ENCODE measurements around the gene GZMB. TPM values are rescaled to one million over a fixed set of nuclear protein-coding genes. Genes with fewer than 3 reads are reported as not detected.
A peak's percentile ranks its signal among the peaks of the same experiment; 100 is the strongest.
"Not testable (repeated sequence)": the region's sequence is repeated elsewhere in the genome, so short reads cannot be mapped to it uniquely, and the experiment has no call there.

The GZMB gene, protein sequence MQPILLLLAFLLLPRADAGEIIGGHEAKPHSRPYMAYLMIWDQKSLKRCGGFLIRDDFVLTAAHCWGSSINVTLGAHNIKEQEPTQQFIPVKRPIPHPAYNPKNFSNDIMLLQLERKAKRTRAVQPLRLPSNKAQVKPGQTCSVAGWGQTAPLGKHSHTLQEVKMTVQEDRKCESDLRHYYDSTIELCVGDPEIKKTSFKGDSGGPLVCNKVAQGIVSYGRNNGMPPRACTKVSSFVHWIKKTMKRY
- polyA plus RNA-seq (ENCODE audit: insufficient read length): not detected

DNA sequence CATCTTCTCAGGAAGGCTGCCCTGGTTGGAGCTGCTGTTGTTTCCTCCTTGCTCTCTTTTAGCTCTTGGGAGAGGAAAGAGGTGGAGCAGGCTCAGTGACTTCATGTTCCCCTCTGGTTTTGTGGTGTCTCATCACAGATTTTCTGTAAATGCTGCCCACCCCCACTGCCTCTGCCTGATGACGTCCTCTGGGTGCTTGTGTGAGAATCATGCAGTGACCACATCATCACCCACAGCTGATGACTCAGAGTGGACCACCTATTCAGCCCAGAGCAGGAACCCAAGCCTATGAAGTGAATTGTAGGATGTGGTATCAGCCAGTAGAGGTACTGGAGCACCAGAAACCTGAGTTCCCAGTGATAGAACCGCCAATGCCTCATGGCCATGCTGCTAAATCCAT is at the start of gene GZMB:
GZMB (minus strand) TSS at position 33 of the 400 bp plus-strand sequence; CDS start at position 3, 30 bp downstream.
- no peak for DNase-seq

DNA sequence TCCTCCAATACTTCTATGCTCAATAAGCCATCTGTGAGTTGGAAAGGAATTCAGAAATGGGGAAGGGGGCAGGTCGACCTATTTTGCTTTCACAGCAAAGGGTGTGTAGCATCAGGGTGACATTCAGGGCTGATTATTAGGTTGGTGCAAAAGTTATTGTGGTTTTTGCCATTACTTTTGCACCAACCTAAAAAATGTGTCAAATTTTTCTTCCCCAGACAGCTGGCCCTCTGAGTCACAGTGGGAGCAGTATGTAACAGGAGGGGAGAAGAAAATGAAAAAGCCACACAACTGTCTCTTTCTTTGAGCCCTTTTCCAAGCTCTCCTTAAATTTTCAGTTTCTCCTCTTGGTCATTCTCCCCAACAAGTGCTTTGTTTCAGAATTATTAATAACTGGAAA is 47.1 kb upstream of the GZMB start:
- DNase-seq: no peak

DNA sequence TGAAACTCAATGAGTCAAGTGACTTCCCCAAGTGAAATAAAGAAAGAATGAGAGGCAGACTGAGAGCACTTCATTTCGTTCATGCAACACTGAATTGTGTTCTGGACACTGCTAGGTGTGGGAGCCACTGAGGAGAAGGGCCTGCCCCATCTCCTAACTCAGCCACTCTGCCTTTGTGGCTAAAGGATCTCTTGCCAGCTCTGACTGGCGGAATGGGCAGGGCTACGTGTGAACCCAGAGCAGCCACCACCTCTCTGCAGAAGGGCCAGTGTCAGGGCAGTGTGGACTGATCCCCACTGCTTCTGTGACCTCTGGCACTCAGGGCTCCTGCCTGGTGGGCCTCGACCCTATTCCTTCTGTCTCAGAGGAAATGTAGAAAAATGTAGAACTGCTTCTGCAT is 46.5 kb upstream of the GZMB start:
- DNase-seq: no peak

DNA sequence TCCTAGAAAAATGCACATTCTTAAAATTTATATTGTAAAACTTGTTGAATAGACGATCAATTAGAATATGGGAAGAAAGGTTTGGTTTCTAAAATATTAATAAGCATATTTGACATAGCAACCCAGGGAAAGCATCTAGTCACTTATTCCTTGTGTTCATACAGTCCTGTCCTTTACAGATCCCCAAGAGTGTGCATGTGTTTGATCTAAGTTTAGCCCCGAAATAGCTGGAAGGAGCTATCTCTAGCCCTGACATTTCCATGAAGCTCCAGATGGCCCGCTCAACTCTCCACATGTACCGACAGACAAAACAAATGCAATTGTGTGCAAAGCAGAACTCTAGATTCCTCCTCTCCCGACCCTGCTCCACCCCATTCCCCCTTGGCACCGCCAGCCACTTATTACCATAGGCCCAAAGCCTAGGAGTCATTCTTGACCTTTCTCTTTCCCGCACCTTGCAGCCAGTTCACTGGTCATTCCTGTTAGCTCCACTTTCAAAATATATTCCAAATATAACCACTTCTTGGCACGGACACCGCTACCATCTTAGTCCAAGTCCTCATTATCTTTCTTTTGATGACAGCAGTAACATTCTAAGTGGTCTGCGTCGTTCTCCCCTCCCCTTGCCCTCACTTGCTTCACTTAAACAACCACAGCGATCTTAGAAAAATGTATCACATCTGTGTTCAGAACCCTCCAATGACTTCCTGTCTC is 45.4 kb upstream of the GZMB start:
- DNase-seq: no peak

DNA sequence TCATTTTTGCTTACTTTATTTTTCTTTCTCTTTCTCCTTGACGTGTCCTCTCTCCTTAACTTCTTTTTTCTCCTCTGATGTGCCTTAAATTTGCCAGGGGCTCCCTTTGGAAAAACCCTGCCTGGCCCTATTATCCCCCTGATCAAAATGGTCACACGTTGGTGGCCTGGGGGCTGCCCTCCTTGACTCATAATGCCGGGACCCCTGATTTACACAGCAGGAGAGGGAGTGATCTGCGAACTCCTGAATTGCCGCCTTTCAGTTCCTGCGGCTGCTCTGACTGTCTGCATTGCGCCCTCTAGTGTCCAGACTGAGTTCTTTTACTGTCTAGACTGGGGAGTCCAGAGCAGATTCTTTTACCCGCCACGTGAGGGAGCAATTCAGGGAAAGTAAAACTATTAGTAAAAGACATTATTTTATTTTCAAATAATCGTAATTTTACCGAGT is 44.8 kb upstream of the GZMB start:
- DNase-seq: peak; percentile 81

DNA sequence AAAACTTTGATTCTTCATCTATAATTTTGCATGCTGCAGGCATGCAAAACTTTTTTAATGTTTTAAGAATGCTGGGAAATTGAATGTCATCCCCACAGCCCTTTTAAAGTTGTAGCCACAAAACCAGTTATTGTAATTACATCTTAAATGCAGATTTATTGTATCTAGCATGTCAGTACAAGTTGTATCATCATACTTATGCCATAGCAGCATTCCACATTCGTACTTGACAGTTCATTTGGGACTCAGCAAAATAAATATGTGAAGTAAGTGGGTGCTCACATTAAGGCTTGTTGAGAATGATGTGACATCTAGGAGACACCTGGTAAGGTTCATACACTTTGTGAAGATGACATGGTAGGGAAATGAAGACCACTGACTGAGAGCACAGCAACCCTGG is 44.0 kb upstream of the GZMB start:
- DNase-seq: no peak

DNA sequence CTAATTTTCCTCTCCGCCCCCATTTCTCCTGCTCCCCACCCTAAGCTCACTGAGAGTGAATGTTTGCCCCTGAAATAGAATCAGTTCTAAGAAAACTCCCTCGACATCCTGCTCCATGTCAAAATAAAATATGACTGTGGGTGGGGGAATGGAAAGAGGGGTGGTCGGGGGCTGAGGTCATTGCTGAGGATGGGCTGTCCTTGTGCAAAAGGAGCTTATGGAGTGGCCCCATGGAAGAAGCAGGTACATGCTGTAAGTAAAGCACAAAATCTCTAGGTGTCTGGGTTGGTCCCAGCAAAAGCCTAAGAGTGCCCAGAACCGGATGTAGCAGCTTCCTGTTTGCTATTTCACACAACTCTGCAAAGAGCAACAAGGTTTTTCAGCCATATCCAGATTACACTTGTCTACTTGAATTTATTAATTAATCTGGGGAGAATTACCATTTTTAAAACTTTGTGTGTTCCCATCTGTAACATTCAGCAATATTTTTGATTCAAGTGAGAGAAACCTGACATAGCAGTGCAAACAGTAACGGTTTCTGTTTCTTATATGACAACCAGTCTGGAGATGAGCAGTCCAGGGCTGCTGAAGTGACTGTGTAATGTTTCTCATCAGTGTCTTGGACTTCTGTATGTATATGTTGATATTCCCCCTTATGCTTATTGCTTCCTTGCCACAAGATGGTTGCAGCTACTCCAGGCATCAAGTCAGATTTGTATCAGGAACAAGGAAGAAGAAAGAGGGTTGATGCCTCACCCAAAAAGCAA is 40.4 kb upstream of the GZMB start:
- no peak for DNase-seq

DNA sequence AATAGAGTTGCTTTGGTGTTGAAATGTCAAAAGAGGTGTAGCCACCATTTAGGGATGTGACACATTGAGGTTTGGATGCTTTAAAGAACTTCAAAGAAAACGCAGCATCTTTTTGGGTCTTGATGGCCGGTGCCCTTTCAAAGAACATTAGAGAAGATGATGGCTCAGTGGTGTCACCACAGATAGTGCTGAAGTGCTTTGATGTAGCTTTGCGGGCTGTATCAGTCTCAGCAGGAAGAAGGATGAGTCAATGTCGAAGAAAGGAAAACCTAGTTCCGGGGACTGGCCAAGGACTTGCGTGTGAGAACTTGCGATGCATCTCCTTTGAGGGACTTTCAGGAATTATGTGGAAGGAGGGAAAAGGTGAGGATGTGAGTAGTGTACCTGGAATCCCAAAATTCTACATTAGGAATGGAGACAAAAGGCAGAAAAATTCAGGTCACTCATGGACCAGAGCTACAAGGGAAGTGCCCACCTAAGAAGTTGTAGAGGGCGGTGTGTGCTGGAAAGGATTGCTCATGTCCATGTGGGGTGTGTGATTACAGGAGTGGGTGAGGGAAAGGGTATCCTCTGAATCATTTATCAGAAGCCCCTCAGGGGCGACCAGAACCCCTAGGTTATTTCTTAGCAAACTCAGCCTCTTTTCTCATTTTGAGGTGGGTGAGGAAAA is 39.7 kb upstream of the GZMB start:
- no peak for DNase-seq

DNA sequence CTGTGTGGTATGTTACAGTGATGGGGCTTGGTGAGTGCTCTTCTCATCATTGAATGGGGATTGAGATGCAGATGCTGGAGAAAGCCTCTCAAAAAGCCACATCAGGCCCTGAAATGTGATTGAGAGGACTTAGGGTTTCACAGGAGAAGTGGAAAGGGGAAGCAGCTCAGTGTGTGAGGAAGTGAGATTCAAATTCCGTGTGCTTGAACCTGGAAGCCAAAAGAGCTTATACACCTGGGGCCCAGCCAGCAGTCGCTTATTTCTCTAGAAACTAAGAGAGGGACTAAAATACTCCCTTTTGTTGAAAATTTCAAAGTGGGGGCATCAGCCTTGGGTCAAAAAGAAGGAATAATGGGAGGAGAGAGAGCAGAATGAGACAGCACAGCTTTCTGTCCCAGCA is 39.1 kb upstream of the GZMB start:
- DNase-seq: no peak

DNA sequence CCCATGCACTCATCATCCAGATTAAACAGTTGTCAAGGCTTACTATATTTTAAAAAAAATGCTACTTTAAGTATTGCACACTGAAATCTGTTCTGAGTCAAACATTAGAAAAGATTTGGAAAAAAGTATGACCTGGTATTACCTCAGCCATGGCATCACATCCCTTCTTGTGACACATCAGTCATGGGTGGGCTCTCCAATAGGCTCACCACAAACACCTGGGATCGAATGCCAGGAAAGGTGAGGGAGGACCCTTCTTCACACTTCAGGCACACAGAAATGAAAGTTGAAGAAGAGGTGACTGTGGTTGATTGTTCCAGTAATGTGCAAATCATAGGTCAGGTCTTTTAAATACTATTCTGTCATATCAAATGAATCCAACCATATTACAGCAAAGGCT is 36.6 kb upstream of the GZMB start:
- DNase-seq: no peak

DNA sequence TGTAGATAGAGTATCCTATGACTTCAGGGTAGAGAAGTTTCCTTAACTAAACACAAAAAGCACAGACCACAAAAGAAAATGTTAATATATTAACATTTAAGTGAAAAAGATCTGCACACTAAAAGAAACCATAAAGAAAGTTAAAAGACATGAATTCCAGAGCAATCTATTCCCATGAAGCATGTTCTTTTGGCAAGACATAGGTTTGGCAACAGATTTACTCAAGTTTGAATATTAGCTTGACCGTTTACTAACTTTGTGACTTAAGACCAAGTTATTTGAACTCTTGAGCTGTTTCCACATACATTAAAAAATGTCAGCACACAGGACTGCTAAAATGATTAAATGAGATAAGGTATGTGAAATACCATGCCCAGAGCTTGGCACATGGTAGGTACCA is 35.7 kb upstream of the GZMB start:
- peak; percentile 21 for DNase-seq

DNA sequence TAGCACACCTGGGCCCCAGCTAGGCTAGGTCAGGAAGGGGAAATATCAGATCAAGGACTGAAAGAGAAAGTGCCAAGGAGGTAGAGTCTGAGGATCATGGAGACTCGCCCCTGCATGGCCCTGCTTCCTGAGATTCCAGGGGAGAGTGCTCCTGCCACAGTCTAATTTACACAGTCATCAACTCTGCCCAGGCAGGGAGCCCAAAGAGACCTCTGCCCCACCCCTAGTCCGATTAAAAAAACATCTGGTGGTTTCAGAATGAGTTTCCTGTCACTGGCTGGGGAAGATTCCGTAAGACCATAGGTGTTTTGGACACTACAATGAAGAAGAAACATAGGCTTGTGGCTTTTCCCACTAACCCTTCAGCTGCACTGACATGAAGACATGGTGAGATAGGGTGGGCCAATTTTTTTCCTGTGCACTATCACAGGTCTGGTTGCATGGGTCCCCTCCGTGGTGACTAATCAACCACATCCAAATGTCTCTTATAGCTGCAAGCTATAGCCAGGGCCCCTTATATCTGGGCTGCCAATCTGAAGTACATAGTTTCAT is 31.5 kb upstream of the GZMB start:
- DNase-seq: no peak

DNA sequence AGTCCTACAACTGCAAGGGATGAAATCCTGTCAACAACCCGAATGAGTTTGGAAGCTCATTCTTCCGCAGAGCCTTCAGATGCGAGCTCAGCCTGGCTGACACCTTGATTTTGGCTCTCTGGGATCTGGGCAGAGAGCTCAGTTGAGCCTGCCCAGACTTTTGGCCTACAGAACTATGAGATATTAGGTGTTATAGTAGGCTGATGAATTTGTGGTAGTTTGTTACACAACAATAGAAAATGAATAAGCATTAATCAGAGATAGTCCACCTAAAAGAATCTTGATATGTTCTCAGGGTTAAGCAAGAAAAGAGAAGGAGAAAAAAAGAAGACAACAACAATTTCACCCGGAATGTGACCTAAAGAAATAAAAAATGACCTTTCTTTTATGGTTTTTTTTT is 30.4 kb upstream of the GZMB start:
- DNase-seq: no peak

DNA sequence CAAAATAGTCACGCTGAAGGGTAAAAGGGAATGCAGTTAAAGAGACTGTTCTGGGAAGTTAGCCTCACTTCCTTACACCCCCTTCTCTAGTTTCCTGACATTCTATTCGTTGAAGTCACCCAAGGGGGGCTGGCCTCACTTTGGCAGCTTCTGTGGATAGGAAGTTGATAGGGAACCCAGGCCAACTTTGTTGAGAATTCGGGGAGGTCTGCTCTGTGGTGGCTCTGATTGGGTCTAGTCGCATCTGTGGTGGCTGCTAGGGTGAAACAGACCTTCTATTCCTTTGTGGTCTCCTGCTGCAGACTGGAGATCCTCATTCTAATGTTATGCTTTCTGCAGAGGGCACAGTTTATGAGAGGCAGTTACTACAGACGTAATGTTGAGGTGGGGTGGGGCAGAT is 28.8 kb upstream of the GZMB start:
- DNase-seq: peak; percentile 13

DNA sequence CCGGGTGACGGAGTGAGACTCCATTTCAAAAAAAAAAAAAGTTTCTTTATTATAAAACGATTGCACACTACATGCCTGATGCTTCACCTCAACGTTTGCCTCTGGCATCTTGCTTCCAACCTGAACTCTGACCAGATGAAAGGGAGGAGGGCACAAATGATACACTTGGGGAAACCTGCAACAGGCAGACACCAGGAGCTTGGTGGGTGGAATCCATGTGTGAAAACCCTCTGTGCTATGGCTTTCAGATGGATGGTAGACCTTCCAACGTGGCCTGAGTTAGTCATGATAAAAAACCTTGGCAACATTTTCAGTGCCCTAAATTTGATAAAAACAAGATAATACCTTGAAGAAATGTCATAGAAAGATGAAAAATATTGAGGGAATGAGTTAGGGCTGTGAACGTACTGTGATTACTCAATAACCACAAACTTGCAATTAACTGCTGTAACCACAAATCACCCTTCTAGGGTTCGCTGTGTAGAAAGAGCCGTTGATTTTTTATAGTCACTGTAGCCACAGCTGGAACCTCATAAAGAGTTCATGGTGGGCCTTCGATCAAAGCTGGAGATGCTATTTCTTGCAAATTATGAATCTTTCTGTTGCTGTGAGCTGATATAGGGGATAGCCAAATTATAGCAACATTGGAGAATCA is 26.1 kb upstream of the GZMB start:
- no peak for DNase-seq

DNA sequence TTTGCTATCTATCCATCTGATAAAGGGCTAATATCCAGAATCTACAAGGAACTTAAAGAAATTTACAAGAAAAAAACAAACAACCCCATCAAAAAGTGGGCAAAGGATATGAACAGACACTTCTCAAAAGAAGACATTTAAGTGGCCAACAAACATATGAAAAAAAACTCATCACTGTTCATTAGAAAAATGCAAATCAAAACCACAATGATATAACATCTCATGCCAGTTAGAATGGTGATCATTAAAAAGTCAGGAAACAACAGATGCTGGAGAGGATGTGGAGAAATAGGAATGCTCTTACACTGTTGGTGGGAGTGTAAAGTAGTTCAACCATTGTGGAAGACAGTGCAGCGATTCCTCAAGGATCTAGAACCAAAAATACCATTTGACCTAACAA is 14.4 kb upstream of the GZMB start:
- DNase-seq: not testable (repeated sequence)

DNA sequence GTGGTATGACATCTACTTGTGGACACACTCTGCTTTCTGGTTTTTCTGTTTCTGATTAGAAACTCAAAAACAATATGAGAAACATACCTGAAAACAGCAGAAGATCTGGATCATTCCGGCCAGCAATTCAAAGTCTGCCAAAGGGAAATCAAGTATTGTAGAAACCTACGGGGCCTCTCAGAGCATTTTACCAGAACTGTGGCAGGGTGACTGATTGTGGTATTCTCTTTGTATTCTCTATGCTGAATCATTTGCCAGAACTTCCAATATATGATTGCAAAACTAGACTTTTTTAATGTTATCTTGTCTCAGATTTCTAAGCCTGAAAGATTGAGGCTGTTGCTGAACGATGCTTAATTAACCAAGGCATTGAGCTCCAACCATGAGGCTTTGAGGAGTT is 5.9 kb upstream of the GZMB start:
- DNase-seq: no peak

DNA sequence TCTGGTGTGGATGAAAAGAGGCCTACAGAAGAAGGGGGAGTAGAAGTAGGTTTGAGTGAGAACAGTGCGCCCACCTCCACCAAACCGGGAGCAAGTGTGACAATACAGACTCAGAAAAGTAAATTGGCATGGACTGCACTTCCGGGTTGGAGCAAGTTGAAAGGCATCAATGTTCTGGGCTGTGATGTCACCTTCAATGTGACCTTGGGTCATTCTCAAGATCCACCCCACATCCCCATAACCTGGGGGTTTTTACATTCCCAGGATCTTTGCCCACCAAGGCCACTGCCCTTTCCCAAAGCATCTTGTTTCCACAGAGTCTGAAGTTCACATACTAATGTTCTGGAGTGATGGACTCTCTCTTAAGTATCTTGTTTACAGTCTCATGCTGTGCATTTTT is 5.3 kb upstream of the GZMB start:
- DNase-seq: no peak

DNA sequence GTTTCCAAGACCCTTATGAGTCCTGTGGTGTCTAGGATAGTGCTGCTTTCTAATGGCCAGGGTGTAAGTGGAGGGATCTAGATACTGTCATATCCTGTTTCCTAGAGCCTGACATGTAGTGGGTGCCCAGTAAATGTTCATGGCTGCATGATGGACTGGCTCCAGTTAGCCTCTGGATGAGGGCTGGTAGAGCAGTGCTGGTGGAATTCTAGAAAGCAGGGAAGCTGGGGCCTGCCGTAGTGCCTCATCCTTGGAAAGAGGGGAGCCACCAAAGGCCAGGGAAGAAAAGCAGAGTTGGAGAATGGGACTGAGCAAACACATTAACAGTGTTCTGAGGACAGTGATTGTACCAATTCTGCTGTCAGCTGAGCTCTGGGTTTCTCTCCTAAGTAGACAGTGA is 637 bp downstream of the GZMB start:
- no peak for DNase-seq

DNA sequence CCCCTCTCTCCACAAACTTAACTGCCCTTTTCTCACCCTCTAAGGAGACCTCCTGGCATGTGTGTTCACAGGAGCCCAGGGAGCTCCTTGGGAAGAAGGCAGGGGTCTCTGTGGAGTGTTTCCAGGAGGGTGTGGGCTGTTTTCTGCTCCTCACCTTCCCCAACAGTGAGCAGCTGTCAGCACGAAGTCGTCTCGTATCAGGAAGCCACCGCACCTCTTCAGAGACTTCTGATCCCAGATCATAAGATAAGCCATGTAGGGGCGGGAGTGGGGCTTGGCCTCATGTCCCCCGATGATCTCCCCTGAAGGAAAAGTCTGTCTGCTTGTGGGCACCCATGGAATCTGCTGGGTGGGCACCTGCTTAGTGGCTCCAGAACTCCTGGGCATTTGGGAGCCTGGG is 1.2 kb downstream of the GZMB start:
- no peak for DNase-seq

DNA sequence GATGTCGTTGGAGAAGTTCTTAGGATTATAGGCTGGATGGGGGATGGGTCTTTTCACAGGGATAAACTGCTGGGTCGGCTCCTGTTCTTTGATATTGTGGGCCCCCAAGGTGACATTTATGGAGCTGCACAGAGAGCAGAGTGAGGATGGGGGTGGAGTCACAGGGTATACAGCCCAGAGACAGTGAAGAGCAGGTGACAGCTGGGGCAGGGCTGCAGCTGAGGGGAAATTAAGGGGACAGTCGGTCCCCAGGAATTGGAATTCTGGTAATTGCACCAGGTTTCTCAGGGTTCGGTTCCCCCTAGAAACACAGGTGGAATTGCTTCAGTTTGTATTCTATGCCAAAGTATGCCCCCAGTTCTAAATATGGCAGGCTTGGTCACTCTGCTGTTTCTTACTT is 1.7 kb downstream of the GZMB start:
- DNase-seq: no peak

DNA sequence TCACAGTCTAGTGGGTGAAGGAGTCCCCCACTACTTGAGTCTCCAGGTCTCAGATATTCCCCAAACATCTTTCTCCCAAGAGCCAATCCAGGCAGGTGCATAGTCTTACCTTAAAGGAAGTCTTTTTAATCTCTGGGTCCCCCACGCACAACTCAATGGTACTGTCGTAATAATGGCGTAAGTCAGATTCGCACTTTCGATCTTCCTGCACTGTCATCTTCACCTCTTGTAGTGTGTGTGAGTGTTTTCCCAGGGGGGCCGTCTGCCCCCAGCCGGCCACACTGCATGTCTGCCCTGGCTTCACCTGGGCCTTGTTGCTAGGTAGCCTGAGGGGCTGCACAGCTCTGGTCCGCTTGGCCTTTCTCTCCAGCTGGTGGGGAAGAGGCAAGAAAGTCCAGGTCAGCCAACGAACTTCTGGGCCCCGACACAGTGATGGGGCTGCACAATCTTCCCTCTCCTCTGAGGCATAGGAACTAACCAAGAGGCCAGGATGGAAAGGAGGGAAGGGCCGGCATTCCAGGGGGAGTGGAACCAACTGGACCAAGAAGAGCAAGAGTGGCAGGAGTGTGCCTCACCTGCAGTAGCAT is 2.1 kb downstream of the GZMB start:
- DNase-seq: no peak

Data from hindlimb muscle (tissue), 1 donor.